ENCODE results near the gene SHH. TPM values are rescaled to one million over a fixed set of nuclear protein-coding genes. Genes with fewer than 3 reads are reported as not detected.

Gene SHH
- total RNA-seq, 1 experiment from 2014 or later: 0.11 TPM

DNA sequence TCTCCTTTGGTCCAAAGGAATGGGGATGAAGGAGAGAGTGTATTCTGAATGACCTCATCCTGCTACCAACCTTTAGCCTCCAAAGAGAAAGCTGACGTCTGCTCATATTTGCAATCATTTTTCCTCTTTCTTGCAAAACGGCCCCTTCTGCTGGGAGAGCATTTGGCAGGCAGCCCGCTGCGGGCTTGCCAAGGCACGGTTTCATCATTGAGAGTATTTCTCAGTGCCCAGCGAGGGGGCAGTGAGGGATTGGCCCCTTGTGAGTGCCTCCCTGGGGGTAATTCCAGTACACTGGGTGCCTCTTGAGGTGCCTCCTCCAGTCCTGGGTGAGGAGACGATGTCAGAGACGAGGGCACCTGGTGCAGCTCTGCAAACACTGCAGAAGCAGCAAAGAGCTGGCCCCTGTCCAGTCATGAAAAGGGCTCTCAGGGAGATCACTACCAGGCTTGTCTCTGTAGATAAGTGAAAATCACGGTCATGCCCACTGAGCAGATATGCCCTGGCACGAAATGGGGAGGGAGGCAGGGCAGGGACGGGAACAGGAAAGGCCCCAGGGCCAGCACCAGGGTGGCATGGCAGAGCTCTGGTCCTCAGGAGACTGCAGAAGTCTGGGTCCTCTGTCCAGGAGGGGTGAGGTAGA is 48.7 kb upstream of the SHH start:
- Histone ChIP-seq H3K27me3 (ENCODE audit: low read length) (no peaks in the 10 kb centered on the region), H3F3A (ENCODE audit: low read length, unreplicated experiment) (no peaks in the 10 kb centered on the region), H3K36me3 (ENCODE audit: low read depth, low read length) (no peaks in the 10 kb centered on the region), H3K4me3 (ENCODE audit: low read length) (peak overlapping the region; percentile 44), H3K9me3 (ENCODE audit: low read length) (no peaks in the 10 kb centered on the region), H3K4me2 (ENCODE audit: low read length) (peak overlapping the region; percentile 81), H3K9ac (ENCODE audit: low read length) (peak overlapping the region; percentile 9; the same call in 1 of the 2 replicates), H2AFZ (ENCODE audit: low read length) (no peak overlapping the region), H4K20me1 (ENCODE audit: low read length) (no peaks in the 10 kb centered on the region), H3K27ac (ENCODE audit: low read length) (peak overlapping the region; percentile 66), H3K9me2 (replicated peaks; ENCODE audit: low read length) (no peaks in the 10 kb centered on the region), H3K4me1 (ENCODE audit: insufficient read depth, low read length) (peaks cover 42% of the 10 kb centered on the region), H3K79me2 (ENCODE audit: low read length) (no peaks in the 10 kb centered on the region)
- ATAC-seq (peak; percentile 29), DNase-seq (peak; percentile 90)
- CTCF ChIA-PET: no interaction called here
- BruUV-seq (replicated peaks): no TSS peak
- TF ChIP-seq EZH2phosphoT487 (IDR thresholded peaks at IDR 0.05; ENCODE audit: borderline replicate concordance, low read length) (no peak), EZH2 (IDR thresholded peaks at IDR 0.05; ENCODE audit: low read length, unreplicated experiment) (no peak)
- TF ChIP-seq, protein P1, sequence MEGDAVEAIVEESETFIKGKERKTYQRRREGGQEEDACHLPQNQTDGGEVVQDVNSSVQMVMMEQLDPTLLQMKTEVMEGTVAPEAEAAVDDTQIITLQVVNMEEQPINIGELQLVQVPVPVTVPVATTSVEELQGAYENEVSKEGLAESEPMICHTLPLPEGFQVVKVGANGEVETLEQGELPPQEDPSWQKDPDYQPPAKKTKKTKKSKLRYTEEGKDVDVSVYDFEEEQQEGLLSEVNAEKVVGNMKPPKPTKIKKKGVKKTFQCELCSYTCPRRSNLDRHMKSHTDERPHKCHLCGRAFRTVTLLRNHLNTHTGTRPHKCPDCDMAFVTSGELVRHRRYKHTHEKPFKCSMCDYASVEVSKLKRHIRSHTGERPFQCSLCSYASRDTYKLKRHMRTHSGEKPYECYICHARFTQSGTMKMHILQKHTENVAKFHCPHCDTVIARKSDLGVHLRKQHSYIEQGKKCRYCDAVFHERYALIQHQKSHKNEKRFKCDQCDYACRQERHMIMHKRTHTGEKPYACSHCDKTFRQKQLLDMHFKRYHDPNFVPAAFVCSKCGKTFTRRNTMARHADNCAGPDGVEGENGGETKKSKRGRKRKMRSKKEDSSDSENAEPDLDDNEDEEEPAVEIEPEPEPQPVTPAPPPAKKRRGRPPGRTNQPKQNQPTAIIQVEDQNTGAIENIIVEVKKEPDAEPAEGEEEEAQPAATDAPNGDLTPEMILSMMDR (conservative IDR thresholded peaks at IDR 0.05; ENCODE audit: low read depth, low read length): no peak
- POLR2A ChIA-PET (ENCODE audit: unreplicated experiment): no interaction called here
- intact Hi-C loops (cut with micrococcal nuclease): loop anchor here (1.0 to 5.0 kb wide), 2 partner anchors 86 to 101 kb away; no protein-coding TSS in a partner anchor

DNA sequence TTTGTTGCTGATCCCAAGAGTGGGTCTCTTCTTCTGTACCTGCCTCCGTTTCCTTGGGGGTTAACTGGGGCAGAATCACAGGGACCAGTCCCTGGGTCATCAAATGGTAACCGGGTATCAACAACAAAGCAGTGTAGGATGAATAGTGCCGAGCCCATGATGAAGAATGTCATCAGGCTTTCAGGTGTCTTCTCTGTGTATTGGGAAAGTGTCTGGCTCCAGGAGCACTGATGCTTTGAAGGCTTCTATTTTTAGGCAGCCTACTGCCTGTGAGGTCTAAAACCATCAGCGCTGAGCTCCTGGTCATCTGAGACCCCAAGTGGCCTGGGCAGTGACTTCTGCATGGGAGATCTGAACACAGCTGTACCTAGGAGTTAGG is 48.2 kb upstream of the SHH start:
- intact Hi-C loops (cut with micrococcal nuclease): loop anchor here (5.0 kb wide), 1 partner anchor 87 kb away; no protein-coding TSS in a partner anchor
- no TSS peak for BruUV-seq (replicated peaks)

More for the DNA sequence above, 48.2 kb upstream of the SHH start:
- Histone ChIP-seq H3K27me3 (ENCODE audit: low read length) (no peaks in the 10 kb centered on the region), H3K9me2 (replicated peaks; ENCODE audit: low read length) (no peaks in the 10 kb centered on the region), H3F3A (ENCODE audit: low read length, unreplicated experiment) (no peaks in the 10 kb centered on the region), H4K20me1 (ENCODE audit: low read length) (no peaks in the 10 kb centered on the region), H3K79me2 (ENCODE audit: low read length) (no peaks in the 10 kb centered on the region), H3K4me3 (ENCODE audit: low read length) (no peak overlapping the region), H3K9me3 (ENCODE audit: low read length) (no peaks in the 10 kb centered on the region), H3K4me1 (ENCODE audit: insufficient read depth, low read length) (peaks cover 42% of the 10 kb centered on the region), H3K36me3 (ENCODE audit: low read depth, low read length) (no peaks in the 10 kb centered on the region), H2AFZ (ENCODE audit: low read length) (no peak overlapping the region), H3K9ac (ENCODE audit: low read length) (no peak overlapping the region), H3K27ac (ENCODE audit: low read length) (no peak overlapping the region), H3K4me2 (ENCODE audit: low read length) (peak overlapping the region; percentile 81)
- ChIA-PET POLR2A (ENCODE audit: unreplicated experiment) (no interaction called here), CTCF (no interaction called here)
- DNase-seq: no peak
- TF ChIP-seq EZH2phosphoT487 (IDR thresholded peaks at IDR 0.05; ENCODE audit: borderline replicate concordance, low read length): no peak
- TF ChIP-seq EZH2 (IDR thresholded peaks at IDR 0.05; ENCODE audit: low read length, unreplicated experiment): no peak
- TF ChIP-seq, protein P1 (conservative IDR thresholded peaks at IDR 0.05; ENCODE audit: low read depth, low read length): no peak
- ATAC-seq: no peak
